Smooth muscle cell of the umbilical artery (primary cell): Measurements from ENCODE around the gene CDC37L1. TPM values are rescaled to one million over a fixed set of nuclear protein-coding genes. Genes with fewer than 3 reads are reported as not detected.

ENCODE experiments used
- total RNA-seq: library from RNA; depleted of rRNA; stranded (reverse); fragments of >200 nt; gene quantifications from 2 replicates; pipeline ENCODE4 v1.2.3, GENCODE V29; 2014

CDC37L1 gene
- total RNA-seq, result 21.9 and 22.9 TPM in 2 replicates

DNA sequence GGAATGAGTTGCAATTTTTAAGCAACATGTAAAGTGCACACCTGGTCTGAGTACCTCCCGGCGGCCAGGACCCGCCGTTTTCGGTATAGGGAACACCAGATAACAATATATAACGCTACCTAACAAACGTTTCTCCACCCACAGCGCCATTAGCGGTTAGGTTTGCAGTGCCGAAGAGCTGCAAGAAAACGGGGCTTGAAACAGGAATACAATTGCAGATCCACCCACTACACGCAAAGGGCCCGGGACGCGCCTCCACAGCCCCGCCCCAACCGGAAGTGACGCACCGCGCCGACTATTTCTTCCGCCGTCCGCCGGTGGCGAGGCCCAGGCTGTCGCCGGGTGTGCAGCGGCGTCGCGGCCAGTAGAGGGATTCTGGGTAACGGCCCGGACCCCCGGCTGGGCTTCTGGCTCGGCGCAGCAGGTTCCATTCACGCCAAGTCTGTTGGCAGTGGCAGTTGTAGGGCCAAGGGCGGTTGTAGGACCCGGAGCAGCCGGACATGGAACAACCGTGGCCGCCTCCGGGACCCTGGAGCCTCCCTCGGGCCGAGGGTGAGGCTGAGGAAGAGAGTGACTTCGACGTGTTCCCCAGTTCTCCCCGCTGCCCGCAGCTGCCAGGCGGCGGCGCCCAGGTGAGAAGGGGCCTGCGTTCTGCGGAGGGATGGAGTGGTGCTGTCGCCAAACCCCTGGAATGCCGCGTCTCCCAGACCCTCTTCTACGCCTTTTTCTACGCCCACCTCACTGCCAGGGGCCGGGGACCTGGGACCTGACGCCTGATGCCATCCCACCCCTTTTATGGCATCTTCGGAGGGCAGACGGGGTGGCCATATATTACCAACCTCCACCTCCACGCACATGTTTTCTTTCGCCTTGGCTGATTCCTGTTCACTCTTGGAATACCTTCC, at the start of gene CDC37L1:
Gene CDC37L1, plus strand, starts transcription at position 302 of the 905 bp plus-strand sequence. Its CDS starts 199 bp downstream, at position 501.

DNA sequence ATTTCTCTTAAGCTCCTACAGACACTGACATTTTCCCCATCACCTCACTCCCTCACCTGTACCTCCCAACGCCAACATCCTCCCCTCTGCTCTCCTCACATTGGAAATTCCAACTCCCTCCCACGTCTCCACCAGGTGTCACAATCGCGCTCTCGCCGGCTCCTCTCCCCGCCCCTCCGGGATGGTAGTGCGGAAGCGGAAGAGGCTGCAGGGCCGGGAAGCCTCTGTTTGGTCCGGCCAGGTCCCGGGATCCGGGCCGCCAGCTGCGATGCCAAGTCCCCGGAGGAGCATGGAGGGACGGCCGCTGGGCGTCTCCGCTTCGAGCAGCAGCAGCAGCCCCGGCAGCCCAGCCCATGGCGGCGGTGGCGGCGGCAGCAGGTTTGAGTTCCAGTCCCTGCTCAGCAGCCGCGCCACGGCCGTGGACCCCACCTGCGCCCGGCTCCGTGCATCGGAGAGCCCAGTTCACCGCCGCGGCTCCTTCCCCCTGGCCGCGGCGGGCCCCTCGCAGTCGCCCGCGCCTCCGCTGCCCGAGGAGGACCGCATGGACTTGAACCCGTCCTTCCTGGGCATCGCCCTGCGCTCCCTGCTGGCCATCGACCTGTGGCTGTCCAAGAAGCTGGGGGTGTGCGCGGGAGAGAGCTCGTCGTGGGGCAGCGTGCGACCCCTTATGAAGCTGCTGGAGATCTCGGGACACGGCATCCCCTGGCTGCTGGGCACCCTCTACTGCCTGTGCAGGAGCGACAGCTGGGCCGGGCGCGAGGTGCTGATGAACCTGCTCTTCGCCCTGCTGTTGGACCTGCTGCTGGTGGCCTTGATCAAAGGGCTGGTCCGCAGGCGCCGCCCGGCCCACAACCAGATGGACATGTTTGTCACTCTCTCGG, 17.0 kb upstream of the CDC37L1 start, which contains the start of gene PLPP6:
Gene PLPP6, plus strand, starts transcription at position 187 of the 881 bp plus-strand sequence. Its CDS starts 82 bp downstream, at position 269.

GRCh38 chr9:4666042-4666699, 13.2 kb upstream of the CDC37L1 start, which contains the start of gene SPATA6L:
TSS of gene SPATA6L (minus strand) at chr9:4666480. CDS start at chr9:4666250, 230 bp downstream.

DNA sequence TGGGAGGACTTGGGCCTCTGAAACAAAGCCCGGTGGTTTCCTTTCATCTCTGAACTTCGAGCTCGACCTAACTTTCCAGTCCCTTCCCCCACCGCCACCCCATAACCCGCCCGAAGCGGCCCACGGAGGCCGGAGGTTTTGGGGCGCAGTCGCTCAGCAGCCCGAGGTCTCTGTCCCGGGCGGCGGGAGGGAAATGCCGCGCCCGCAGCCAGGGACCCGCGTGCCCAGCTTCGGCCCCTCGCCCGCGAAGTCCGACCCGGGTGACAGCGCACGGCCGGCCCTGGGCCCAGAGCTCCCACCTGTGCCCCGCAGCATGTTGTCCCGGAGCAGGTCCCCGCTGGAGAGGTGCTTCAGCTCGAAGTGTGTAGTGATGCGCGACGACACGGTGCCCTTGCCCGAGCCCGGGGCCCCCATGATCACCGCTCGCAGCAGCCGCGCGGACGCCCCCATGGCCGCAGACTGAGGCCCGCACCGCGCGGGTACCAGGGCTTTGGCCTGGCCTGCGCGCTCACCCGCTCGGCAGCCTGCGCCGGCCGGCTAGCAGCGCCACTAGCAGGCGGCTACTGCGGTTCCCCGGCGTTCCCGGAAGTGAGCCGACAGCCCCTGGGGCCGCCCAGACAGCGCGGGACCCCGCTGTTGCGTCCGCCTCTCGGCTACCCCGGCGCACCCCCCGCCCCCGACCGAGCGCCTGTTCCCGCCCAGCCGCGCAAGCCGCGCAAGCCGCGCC, 61.4 kb downstream of the CDC37L1 start, which contains the start of gene AK3:
Gene AK3, minus strand, starts transcription at position 565 of the 727 bp plus-strand sequence. Its CDS starts 115 bp downstream, at position 450.

Other genes with a start within 250 kb of the CDC37L1 start
- gene SLC1A1, start 189.1 kb upstream of the CDC37L1 start, total RNA-seq, result 18.7 and 26.8 TPM in 2 replicates
- 5.9 and 6.6 TPM in 2 replicates for gene PLPP6, start 17.3 kb upstream of the CDC37L1 start, total RNA-seq
- 0.18 and 1.5 TPM in 2 replicates for gene SPATA6L, start 13.1 kb upstream of the CDC37L1 start, total RNA-seq
- 51.1 and 70.0 TPM in 2 replicates for gene AK3, start 61.6 kb downstream of the CDC37L1 start, total RNA-seq
- gene RCL1, start 113.4 kb downstream of the CDC37L1 start, total RNA-seq, result 9.2 and 17.4 TPM in 2 replicates